M059J (cell line): Measurements from ENCODE around the gene KCNH1. TPM values are rescaled to one million over a fixed set of nuclear protein-coding genes. Genes with fewer than 3 reads are reported as not detected.
A peak's percentile ranks its signal among the peaks of the same experiment; 100 is the strongest.

Source experiments
- DNase-seq: peaks from one replicate; pipeline ENCODE4 v3.0.0-alpha.2; 2012; ENCODE audit warnings: low read depth
- total RNA-seq: library from RNA; depleted of rRNA; stranded (reverse); fragments of >200 nt; shearing (Covaris generic); gene quantifications from 2 replicates; pipeline ENCODE4 v1.2.3, GENCODE V29; 2014

KCNH1 gene
- total RNA-seq, 1 experiment from 2014 or later, result 3.2 TPM

DNA sequence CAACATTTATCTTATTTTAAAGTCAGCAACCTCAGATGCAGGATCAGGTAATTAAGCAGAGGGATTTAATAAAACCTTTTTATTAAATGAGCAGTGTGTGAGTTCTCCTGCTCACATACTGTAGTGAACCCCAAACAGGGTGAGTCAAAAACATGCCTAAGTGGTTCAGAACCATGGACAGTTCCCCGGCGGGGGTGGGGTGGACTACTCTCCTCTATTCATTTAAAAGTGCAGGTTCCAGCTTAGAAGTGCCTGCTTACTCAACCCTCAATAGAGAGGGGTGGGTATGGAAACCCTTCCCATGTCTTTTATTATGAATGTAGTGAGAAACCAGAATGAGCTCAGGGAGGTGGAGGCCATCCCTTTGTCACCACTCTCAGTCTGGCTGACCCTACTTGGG, 407.3 kb downstream of the KCNH1 start:
- DNase-seq, result peak; percentile 36

DNA sequence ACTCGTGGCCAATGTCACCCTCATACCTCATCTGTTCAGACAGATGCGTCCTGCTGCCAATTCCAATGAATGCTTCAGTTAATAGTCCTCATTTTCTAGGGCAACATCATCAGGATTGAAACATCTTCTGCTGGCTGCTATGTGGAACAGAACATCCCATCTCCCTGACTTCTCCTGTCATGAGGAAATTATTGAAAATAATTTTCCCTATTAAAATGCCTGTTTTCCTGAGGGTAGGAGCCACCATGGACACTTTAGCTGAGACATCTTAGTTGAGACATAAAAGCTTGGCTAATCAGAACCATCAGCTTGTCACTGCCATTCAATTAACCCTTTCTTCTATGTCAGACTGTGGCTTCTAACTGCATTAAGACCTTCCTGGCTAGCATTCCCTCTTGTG, 409.2 kb downstream of the KCNH1 start:
- no peak for DNase-seq

DNA sequence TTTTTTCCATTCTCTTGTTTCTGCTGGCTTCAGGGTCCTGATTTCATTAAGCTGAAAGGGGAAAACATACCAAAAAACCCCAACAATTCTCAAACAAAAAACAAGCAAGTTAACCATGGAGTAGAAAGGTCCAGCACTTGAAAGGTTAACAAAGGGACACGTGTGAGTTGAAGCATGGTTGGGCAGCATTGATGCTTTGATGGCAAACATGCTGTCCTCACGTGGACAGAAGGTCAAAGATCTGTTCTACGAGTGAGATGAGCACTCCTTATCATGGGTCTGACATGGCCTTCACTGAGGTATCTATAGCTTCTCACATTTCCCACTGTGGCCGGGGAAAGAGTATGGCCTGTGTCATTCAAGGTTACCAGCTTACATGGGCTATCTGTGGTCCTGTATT, 410.3 kb downstream of the KCNH1 start:
- DNase-seq, result no peak

DNA sequence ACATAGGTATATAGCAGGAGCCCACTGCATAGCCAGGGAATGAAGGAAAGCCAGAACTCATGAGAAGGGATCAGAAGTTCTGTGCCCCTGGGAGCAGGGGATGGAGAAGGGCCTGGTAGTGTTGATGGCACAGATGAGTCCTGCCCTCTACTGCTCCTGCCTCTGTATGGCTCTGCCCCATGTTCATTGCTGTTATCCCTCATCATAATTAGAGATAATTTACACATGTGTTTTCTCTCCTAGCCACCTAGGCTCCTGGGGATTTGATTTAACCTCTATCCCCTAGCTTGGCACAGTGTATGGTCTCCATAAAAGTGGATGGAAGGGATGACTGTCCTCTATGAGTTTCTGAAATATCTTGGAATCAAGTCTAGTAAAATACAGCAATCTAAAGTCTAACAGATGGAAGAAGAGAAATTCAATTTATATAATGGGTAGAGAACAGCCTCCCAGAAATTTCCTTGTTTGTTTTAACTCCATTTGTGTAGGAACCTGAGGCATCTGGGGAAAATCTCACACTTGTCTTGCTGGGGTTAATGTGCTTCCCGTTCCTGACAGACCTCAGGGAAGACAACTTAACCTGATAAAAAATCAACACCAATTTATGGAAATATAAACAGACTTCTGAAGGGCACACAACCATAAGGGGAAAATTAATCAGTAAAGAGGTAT, 411.4 kb downstream of the KCNH1 start:
- no peak for DNase-seq

DNA sequence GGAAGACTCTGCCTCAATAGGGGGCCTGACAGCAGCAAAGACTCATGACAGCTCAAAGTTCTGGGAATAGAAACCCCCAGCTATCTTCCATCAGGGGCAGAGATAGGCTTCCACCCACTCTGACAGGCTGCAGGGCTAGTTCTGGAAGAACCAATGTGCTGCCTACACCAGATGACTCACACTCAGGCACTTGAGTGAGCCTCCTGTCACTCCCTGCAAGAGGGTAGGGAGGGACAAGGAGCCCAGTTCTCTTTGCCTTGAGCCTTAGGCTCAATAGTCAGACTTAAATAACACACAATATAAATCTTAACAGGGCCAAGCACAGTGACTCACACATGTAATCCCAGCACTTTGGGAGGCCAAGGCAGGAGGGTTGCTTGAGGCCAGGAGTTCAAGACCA, 418.9 kb downstream of the KCNH1 start:
- DNase-seq, result peak; percentile 71

DNA sequence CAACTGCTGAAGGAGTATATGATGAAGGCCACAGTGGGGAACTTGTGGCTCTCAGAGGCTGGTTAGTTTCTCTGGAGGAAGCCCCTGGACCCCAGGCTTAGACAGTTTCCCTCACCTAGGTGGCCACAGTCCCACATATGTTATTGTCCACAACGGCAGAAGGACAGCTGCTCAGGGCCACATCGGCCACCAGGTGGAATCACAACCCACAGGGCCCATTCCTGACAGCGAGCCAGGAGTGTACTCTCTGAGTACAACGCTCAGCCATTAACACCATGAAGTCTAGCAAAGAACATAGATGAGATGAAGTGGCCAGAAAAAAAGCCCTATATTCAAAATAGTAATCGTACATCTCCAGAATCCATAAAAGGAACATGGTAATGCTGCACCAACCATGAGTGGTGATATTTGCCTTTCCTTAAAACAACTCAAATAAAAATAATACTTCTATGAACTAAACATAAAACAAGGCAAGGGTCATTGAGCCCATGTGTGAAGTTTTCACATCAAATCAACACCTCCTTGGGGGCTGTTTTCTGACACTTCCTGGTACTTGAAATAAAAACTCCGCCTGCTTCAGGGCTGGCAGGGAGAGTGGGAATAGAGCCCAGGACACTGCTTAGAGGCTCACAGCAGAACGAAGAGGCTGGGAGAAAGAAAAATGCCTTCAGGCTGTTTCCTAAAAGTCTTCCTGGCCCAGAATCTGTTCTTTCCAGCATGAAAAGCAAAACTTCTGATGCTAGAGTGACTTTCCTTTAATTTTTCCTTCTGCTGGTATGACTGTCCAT, 421.9 kb downstream of the KCNH1 start:
- DNase-seq, result no peak

DNA sequence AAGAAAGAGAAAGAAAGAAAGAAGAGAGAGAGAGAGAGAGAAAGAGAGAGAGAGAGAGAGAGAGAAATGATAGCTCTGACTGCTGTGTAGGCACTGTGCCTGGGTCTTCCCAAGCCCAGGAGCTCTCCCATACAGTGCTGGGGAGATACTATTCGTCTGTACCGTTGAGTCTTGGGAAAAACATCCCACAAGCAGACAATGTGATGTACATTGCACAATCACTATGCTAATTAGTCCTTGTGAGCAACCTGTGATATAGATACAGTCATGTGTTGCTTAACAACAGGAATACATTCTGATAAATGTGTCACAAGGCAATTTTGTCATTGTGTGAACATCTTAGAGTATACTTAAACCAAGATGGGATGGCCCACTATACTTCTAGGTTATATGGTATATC, 424.2 kb downstream of the KCNH1 start:
- peak; percentile 24 for DNase-seq

DNA sequence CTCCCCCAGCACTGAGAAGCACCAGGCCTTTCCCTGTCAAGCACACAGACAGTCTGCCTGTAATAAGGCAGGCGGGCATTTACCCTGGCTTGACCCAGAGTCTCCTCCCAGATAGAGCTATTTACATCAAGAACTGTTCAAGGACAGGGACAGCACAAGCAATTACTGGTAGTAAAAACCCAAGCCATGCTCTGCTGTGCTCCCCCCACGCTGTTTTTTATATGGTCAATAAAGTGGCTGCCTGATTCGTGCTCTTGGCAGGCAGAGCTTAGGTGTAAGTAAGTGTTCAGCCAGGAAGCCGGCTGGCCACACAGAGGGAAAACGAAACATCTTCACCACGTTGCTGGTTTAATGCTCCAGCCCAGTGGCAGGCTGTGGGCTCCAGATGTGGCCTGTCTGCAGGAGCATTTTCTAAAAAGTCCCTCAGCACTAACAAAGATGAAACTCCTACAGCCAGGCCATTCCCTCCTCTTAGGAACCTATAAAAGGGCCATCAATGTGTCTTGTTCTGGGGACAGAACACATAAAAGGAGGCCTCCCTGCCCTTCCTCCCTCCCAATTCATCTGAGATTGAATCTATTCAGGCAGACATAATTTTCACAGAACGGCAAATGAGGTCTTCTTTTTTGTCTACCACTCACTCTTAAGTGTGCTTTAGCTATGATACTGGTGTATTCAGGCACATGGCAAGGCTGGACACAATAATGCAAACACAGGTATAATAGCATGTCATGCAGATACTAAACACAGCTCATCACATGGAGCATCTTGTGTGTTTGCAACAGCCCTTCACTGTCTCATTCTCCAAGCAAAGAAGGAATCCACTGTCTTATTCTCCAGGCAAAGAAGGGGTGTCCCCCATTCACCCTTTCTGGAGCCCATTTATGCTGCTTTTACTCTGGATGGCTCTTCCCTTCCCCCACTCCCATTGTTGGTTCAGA, 426.4 kb downstream of the KCNH1 start:
- peak; percentile 34 for DNase-seq

DNA sequence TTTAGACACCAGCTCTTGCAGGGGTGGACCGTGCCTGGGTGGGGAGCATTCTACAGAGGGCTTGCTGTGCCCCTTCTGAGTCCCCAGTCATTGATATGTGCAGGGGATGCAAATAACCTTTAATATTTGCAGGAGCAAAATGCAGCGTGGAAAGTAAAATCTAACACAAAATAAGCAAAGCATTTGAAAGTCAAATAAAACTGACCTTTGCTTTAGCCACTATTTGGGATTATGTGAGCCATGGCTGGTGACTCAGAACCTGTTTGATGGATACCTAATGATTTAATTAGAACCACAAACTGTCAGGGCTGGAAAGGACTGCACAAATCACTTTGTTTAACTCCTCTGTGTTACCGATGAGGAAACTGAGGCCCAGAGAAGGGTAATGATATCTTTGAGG, 427.7 kb downstream of the KCNH1 start:
- DNase-seq, result peak; percentile 46

DNA sequence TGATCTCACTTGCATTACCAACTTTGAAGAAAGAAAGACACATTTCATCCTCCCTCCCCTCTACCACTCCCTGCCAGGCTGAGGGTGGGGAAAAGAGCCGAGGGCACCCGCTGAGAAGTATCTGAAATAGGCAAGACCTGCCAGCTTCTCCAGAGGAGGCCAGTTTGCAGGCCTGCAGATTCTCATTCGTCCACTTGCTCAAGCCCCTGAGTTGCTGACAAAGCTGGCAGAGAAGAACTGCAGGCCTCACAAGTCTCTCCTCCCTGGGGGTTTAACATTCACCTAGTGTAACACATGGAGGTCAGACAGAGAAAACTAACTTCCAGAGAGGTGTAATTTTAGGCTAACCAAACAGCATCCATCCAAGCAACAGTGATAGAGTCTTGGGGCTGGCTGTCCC, 428.9 kb downstream of the KCNH1 start:
- no peak for DNase-seq

DNA sequence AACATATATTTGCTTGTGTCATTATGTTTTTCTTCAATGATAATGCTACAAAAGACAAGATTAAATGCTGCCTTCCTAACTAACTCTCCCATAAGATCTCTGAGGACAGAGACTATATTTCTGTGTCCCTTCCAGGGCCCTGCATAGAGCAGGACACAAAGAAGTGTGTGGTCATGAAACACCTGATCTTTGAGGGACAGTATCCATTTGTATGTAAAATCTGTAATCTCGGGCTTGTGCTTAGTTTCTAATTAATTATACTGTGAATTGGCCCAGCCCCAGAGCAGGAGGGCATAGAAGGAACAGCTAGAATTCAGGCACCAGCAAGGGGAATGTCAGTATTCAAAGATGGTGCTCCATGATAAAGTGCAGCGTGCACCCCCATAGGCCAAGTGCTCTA, 430.4 kb downstream of the KCNH1 start:
- no peak for DNase-seq

DNA sequence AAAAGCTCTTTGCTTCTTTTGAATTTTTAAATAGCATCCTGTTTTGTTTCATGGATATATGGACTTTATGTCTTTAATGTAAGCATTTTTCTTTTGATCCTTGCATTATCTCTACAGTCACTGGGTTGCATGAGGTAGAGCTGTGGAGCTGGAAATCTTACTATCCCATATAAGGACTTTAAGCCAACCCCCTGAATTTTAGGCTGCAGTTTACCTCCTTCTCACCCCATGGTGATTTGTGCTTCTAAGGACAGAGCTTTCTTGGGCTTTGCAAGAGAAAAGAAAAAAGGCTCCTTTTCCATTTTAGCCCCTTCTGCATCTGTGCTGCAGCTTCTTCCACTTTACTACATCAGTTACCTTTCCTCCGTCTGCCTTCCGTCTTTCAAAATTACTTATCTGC, 431.4 kb downstream of the KCNH1 start:
- no peak for DNase-seq

DNA sequence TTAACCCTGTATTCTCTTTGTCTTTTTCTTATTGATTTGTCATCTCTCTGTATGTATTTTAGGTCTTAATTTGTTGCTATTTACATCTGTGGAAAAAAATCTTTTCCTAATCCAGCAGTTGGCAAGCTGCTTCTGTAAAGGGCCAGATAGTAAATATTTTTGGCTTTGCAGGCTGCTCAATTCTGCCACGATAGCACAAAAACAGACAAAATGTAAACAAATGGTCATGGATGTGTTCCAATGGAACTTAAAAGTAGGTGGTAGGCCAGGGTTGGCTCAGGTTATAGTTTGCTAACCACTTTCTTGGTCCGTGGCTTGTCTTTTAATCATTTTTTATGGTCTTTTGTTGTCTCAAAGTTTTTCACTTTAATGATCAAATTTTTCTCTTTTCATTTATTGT, 433.4 kb downstream of the KCNH1 start:
- peak; percentile 72 for DNase-seq

DNA sequence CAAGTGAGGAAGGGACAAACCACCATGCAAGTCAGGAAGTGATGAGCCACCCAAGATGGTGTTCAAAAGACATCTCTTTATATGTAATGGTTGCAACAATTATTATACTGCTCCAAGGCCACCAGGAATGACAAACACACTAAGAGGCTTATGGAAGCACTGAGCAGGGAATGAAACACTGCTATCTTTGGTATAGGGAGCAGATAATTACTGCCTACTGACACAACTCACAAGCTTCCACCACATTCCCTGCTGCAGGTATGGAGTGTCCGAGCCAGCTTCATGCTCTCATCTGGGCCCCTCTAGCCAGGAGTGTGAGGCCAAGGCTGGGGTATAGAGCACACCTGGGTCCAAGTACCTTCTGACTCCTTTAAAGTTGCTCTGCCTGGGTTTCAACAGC, 433.9 kb downstream of the KCNH1 start:
- DNase-seq, result no peak

DNA sequence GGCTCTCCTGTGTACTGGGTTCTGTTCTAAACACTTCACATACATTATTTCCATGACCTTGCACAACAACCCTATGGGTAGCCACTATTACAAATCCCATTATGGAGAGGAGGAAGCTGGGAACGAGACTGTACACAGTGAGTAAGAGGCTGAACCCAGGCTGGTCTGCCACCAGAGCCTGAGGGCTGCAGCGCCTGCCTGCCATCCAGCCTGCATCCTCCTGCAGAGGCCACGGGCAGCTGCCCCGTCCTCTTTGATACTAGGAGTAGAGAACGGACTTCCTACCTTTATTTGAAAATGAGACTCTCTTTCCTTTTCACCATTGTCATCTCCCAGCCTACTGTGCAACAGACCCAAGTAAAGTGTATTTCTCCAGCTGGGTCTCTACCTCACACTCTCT, 435.3 kb downstream of the KCNH1 start:
- peak; percentile 31 for DNase-seq

DNA sequence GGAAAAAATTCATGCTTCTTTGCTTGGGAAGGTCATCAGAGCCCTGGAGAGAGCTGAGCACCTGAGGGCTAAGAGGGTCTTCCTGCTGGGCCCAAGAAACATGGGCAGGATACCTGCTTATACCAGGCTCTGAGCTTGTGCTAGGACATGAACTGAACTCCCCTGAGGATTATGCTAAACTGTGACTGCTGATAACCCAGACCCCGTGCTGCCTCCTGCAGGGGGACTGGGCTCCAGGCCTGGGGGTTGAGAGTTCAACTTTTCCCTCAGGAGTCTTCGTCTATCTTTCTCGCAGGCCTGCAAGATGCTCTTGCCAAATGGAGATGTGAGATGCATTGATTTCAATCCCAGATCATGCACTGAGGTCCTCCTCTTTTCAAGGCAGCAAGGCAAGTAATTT, 436.8 kb downstream of the KCNH1 start:
- no peak for DNase-seq

DNA sequence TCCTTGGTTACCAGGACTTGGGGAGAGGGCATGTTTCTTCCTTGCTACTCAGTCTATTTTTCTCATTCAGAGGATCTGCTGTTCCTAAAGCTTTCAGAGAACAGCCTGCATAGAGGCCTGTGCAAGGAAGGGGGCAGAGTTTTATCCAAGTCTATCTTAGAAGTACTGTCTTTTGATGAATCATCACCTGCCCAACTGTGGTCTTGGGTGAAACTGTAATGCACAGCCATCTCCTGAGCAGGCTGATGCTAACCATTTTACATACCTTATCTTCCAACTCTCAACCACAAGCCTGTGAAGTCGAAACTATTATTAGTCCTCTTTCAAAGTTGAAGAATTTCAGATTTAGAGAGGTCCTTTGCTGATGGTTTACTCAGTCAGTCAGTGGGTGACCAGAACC, 437.2 kb downstream of the KCNH1 start:
- DNase-seq, result peak; percentile 77

DNA sequence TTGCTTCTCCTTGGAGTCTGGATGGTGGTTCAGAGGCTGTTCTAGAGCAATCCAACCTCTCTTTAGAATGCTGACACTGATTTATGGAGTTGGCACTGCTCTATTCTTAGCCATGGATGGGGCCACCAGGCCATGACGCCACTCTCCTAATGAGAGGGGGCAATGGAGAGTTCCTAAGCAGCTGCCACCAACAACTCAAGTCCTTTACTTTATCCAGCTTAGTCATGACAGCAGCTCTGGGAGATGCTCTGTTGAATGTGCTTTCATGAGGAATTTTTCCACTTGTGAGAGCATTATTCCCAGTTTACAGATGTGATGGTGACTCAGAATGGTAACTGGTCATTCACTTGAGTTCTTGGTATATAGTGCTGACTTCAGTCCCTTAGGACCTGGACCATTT, 438.9 kb downstream of the KCNH1 start:
- peak; percentile 61 for DNase-seq

DNA sequence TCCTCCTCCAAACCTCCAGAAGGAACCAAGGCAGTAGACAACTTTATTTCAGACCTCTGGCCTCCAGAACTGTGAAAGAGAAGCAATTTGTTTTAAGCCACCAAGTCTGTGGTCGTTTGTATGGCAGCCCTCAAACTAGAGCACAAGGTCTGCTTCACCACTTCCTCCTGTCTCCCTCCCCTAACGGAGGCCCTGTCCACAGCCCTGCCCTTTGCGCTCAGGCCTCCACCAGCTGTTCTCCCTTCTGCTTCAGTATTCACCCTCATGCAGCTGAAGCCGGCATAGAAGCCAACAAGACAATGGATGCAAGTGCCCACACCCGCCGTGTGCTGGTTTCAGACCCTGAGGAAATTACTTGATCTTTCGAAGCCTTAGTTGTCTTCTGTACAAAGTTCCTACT, 441.2 kb downstream of the KCNH1 start:
- no peak for DNase-seq

DNA sequence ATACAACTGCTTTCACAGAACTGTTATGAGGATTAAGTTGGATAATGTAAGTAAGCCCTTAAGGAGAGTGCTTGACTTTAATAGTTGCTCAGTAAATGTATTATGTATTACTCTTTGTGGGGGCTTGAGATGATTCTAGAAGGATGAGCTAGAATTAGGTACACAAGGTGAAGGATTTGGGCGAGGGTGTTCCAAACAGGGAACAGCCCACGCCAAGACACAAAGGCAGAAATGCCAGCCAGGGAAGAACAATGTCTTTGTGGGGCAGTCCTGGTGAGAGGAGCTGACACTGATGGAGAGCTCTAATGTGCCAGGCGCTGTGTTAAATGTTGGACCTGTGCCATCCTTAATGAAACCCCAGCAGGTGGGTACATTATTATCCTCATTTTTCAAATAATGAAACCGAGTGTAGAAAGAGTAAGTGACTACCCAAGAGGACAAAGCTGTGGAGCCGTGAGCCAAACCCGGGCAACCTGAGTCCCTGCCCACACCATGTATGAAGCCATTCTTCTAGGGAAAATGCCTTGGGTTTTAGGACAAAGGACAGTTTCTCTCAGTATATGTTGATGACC, 442.8 kb downstream of the KCNH1 start:
- DNase-seq, result no peak

DNA sequence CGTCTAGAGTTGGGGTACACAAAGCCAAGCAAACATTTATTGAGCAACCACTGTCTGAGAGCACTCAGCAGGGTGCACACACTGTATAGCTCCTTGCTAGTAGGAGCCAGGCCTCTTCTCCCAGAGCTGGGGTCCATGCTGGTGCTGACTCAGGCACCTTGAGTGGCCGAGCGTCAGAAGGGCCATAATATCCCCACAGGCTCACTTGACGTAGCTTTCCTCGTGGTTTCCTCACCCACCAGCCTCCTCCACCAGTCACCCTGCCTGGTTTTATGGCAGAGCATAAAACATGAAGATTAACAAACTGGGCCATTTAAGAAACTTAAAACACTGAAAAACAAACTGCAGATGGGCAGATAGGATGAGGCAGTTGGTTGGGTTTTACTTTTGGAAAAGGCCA, 443.7 kb downstream of the KCNH1 start:
- DNase-seq, result peak; percentile 55

DNA sequence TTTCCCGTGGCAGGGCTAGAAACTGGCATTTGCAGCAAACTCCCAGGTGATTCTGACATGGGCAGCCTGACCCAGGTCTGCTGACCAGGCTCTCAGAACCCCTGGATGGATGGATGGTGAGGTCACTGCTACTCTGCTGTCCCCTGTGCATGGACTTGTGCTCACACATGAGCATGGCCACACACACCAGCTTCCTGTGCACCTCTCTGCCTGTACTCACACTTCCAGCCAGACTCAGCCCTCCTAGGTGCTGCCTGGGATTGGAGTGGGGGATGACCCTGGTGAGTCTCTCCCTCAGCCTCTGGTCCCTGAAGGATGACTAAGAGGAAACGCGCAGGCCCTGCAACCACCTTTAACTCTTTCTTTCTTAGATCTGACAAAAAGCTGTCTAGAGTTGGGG, 444.1 kb downstream of the KCNH1 start:
- peak; percentile 72 for DNase-seq
